K562 (cell line): ENCODE measurements around the gene DAB1. TPM values are rescaled to one million over a fixed set of nuclear protein-coding genes. Genes with fewer than 3 reads are reported as not detected.

Experiments used
- ATAC-seq: fragments of 200-7000 bp; cut with Tn5 transposase; 3 replicates; pipeline ENCODE4 v1.9.1; 2020; ENCODE audit warnings: moderate library complexity
- BruUV-seq: library from RNA; stranded (reverse); fragments of 400-500 nt; replicated peaks from 2 replicates; lab custom pipeline; 2021; lab: Mats Ljungman, UMichigan
- CTCF ChIA-PET: fragments of 300-600 bp; formaldehyde crosslinking; extraction: SDS; loops from one replicate; lab custom pipeline; 2021; ENCODE audit warnings: low intra/inter-chr PET ratio; lab: Yijun Ruan, JAX
- POLR2A ChIA-PET: fragments of 300-600, 350-650 bp; sonication (Branson Sonifier 250); formaldehyde crosslinking; extraction: SDS; loops from one replicate; lab custom pipeline; 2021; ENCODE audit warnings: antibody characterized with exemption, inconsistent platforms; lab: Yijun Ruan, JAX
- DNase-seq, 4 experiments: peaks; one replicate each; pipeline versions ENCODE4 v3.0.0 to v3.0.0-alpha.2; 2011 to 2018; ENCODE audit warnings: low spot score in 3 of 4, mixed read lengths in 3 of 4; ENCODE audit errors: extremely low read depth in 1 of 4
- FAIRE-seq: peaks from 2 replicates; lab custom pipeline; 2011; peaks lifted over from hg19 to GRCh38; lab: Jason Lieb, UNC
- H2AFZ ChIP-seq: 2 replicates; pipeline ENCODE4 v1.6.0; 2011; ENCODE audit warnings: low read depth, low read length, control low read depth, inconsistent platforms
- H3K27ac ChIP-seq: fragments of 200-600 bp; 3 replicates; pipeline ENCODE4 v1.8.0; 2011; ENCODE audit warnings: low read depth, mild to moderate bottlenecking, control low read depth, inconsistent platforms, low read length, moderate library complexity, mixed read lengths; ENCODE audit errors: extremely low read depth
- H3K27me3 ChIP-seq, 2 experiments: fragments of 300-600 bp in 1 of 2; 2 replicates in 1 of 2; 3 replicates in 1 of 2; pipeline versions ENCODE4 v1.6.0 to v1.8.0; 2011; ENCODE audit warnings: inconsistent platforms in 2 of 2, low read length in 2 of 2, mild to moderate bottlenecking in 1 of 2, mixed read lengths in 1 of 2, moderate library complexity in 1 of 2; ENCODE audit not compliant: control insufficient read depth in 2 of 2, insufficient read depth in 2 of 2
- H3K36me3 ChIP-seq: fragments of 300-600 bp; 3 replicates; pipeline ENCODE4 v1.8.0; 2011; ENCODE audit warnings: mild to moderate bottlenecking, low read length, inconsistent platforms; ENCODE audit not compliant: control insufficient read depth, insufficient read depth
- H3K4me1 ChIP-seq, 2 experiments: fragments of 200-600 bp in 1 of 2; replicated peaks in 1 of 2; 2 replicates in 1 of 2; 3 replicates in 1 of 2; pipeline versions ENCODE4 v1.5.1 to v1.8.0; 2011; ENCODE audit warnings: inconsistent platforms in 2 of 2, low read length in 2 of 2, mild to moderate bottlenecking in 1 of 2, mixed read lengths in 1 of 2, moderate library complexity in 1 of 2; ENCODE audit not compliant: control insufficient read depth in 2 of 2, insufficient read depth in 2 of 2
- H3K4me2 ChIP-seq: 2 replicates; pipeline ENCODE4 v1.6.1; 2011; ENCODE audit warnings: low read length, control low read depth, inconsistent platforms, mixed read lengths; ENCODE audit not compliant: insufficient read depth
- H3K4me3 ChIP-seq: fragments of 200-600 bp; sonication (generic), shearing (Covaris generic); 2 replicates; pipeline ENCODE4 v1.5.1; 2016; ENCODE audit warnings: control low read depth, inconsistent platforms
- H3K79me2 ChIP-seq: fragments of 200-600 bp; 3 replicates; pipeline ENCODE4 v1.8.0; 2011; ENCODE audit warnings: low read length, inconsistent platforms; ENCODE audit not compliant: control insufficient read depth, insufficient read depth
- H3K9ac ChIP-seq, 2 experiments: 2 replicates each; pipeline versions ENCODE4 v1.6.0 to v1.6.1; 2011; ENCODE audit warnings: low read depth in 2 of 2, low read length in 2 of 2, control low read depth in 1 of 2, inconsistent platforms in 1 of 2, mild to moderate bottlenecking in 1 of 2, mixed read lengths in 1 of 2; ENCODE audit not compliant: insufficient read depth in 1 of 2
- H3K9me1 ChIP-seq: one replicate; pipeline ENCODE4 v1.6.0; 2011; ENCODE audit warnings: inconsistent platforms, mild to moderate bottlenecking, low read length, moderate library complexity; ENCODE audit not compliant: control insufficient read depth, insufficient read depth
- H3K9me3 ChIP-seq: replicated peaks from 2 replicates; pipeline ENCODE4 v1.5.1; 2011; ENCODE audit warnings: low read depth, low read length, inconsistent platforms; ENCODE audit not compliant: control insufficient read depth, insufficient read depth
- H4K20me1 ChIP-seq: replicated peaks from 2 replicates; pipeline ENCODE4 v1.6.1; 2011; ENCODE audit warnings: low read length, inconsistent platforms, mixed read lengths; ENCODE audit not compliant: control insufficient read depth, insufficient read depth
- ARID1B ChIP-seq: fragments of 450-650 bp; IDR thresholded peaks from 2 replicates; pipeline ENCODE4 v1.6.1; 2016; ENCODE audit warnings: antibody characterized with exemption, mild to moderate bottlenecking, inconsistent platforms
- ATF1 ChIP-seq, 2 experiments: fragments of 450-650 bp in 1 of 2; IDR thresholded peaks; 2 replicates each; pipeline ENCODE4 v1.6.1; 2016; ENCODE audit warnings: missing compliant biosample characterization in 1 of 2, missing genetic modification characterization in 1 of 2
- E2F3 ChIP-seq: fragments of 250-450 bp; sonication (Bioruptor Pico); IDR thresholded peaks from 2 replicates; pipeline ENCODE4 v1.4.0; 2020; ENCODE audit warnings: mild to moderate bottlenecking
- EP400 ChIP-seq: fragments of 450-650 bp; IDR thresholded peaks from 2 replicates; pipeline ENCODE4 v1.6.1; 2017; ENCODE audit warnings: antibody characterized with exemption, mild to moderate bottlenecking, moderate library complexity
- FOXA1 ChIP-seq: fragments of 450-650 bp; IDR thresholded peaks from 2 replicates; pipeline ENCODE4 v1.6.1; 2016; ENCODE audit warnings: mild to moderate bottlenecking, borderline replicate concordance
- FUS ChIP-seq: fragments of 200-400 bp; formaldehyde crosslinking; optimal IDR thresholded peaks from 2 replicates; pipeline ENCODE3; 2017; ENCODE audit warnings: low read depth, low read length
- MCM5 ChIP-seq: fragments of 450-650 bp; IDR thresholded peaks from 2 replicates; pipeline ENCODE4 v1.6.1; 2016; ENCODE audit warnings: low read depth
- MTA3 ChIP-seq: fragments of 450-650 bp; formaldehyde crosslinking; IDR thresholded peaks from 2 replicates; pipeline ENCODE4 v1.6.1; 2017; ENCODE audit warnings: mild to moderate bottlenecking, borderline replicate concordance
- NR2C2 ChIP-seq, 2 experiments: fragments of 200-800 bp in 1 of 2; sonication (Bioruptor generic) in 1 of 2; sonication (generic) in 1 of 2; formaldehyde crosslinking in 1 of 2; IDR thresholded peaks; 2 replicates each; pipeline versions ENCODE4 v1.6.1 to v1.8.0; 2016 to 2022; ENCODE audit warnings: mild to moderate bottlenecking in 1 of 2, missing compliant biosample characterization in 1 of 2, missing genetic modification characterization in 1 of 2, missing genetic modification reagents in 1 of 2
- PRMT5 ChIP-seq: sonication (generic); formaldehyde crosslinking; IDR thresholded peaks from 2 replicates; pipeline ENCODE4 v1.5.0; 2020; ENCODE audit warnings: missing genetic modification reagents
- SIN3A ChIP-seq, 2 experiments: fragments of 150-350 bp in 1 of 2; IDR thresholded peaks; 2 replicates each; pipeline ENCODE4 v1.6.1; 2011 to 2016; ENCODE audit warnings: borderline replicate concordance in 2 of 2, low read depth in 2 of 2, low read length in 2 of 2, mild to moderate bottlenecking in 2 of 2, moderate library complexity in 2 of 2; ENCODE audit not compliant: control insufficient read depth in 1 of 2
- TEAD2 ChIP-seq: fragments of 450-650 bp; IDR thresholded peaks from 2 replicates; pipeline ENCODE4 v1.6.1; 2016; ENCODE audit warnings: missing genetic modification characterization, control low read depth, missing compliant biosample characterization
- ZBTB7A ChIP-seq: IDR thresholded peaks from 2 replicates; pipeline ENCODE4 v1.6.1; 2011; ENCODE audit warnings: low read depth, mild to moderate bottlenecking, low read length, moderate library complexity, borderline replicate concordance; ENCODE audit not compliant: control insufficient read depth
- ZKSCAN8 ChIP-seq: fragments of 200-800 bp; sonication (Bioruptor generic); IDR thresholded peaks from 2 replicates; pipeline ENCODE4 v1.6.1; 2016; ENCODE audit warnings: missing genetic modification characterization, missing compliant biosample characterization
- ZNF274 ChIP-seq: IDR thresholded peaks from 2 replicates; pipeline ENCODE4 v1.6.1; 2011; ENCODE audit warnings: low read depth, mild to moderate bottlenecking, low read length, moderate library complexity, borderline replicate concordance
- ZNF589 ChIP-seq: fragments of 200-800 bp; sonication (Bioruptor generic); IDR thresholded peaks from 2 replicates; pipeline ENCODE4 v1.6.1; 2016; ENCODE audit warnings: low read depth, missing genetic modification characterization, missing compliant biosample characterization
- WGBS: fragments of 100-300 bp; shearing (Covaris generic); methylation state at CpG from one replicate; pipeline ENCODE4 v1.1.6; 2016; ENCODE audit warnings: low coverage, mixed read lengths; ENCODE audit not compliant: insufficient coverage; ENCODE audit errors: missing lambda C conversion rate; 5-methylcytosine and 5-hydroxymethylcytosine counted together
- in situ Hi-C: fragments of 300-500 bp; cut with MboI; formaldehyde crosslinking; loops from 4 replicates; pipeline ENCODE4 v1.15.0; 2018; ENCODE audit warnings: inconsistent platforms, mixed read lengths
- intact Hi-C: fragments of 100-400 bp; cut with micrococcal nuclease; formaldehyde crosslinking; loops from 2 replicates; pipeline ENCODE4 v1.14.2; 2022
- polyA plus RNA-seq, 8 experiments: library from polyadenylated mRNA; depleted of rRNA in 4 of 8; stranded (reverse) in 5 of 8; unstranded in 3 of 8; fragments of >200 nt; fragmentation: Nextera tagmentation in 2 of 8; fragmentation: Illumina TruSeq in 1 of 8; extraction: Ambion mirVana in 2 of 8; extraction: Trizol in 1 of 8; gene quantifications; 2 replicates each; pipeline versions ENCODE4 v1.2.1 to v1.2.3, GENCODE V29; 2011 to 2014; ENCODE audit warnings: inconsistent platforms in 1 of 8, missing spikeins in 1 of 8
- total RNA-seq, 7 experiments: library from RNA; depleted of rRNA in 6 of 7; stranded (reverse); fragments of >200 nt in 6 of 7; fragmentation: Illumina TruSeq in 2 of 7; extraction: Trizol in 2 of 7; gene quantifications; 2 replicates each; pipeline versions ENCODE4 v1.2.1 to v1.2.3, GENCODE V29; 2011 to 2021; ENCODE audit warnings: low replicate concordance in 1 of 7

Gene DAB1
- total and polyA plus RNA-seq, 9 of the 15 experiments (the other 6 are each of a cell fraction or from before 2014, with no cell fraction given) = not detected

GRCh38 chr1:57282411-57282810 is 141.4 kb downstream of the DAB1 start:
- Histone ChIP-seq H4K20me1 (no peaks in the 10 kb centered on the region; the same call in 1 of the 2 replicates), H3K4me3 (no peak overlapping the region), H3K9ac (no peak overlapping the region), H3K9me3 (no peaks in the 10 kb centered on the region), H2AFZ (no peak overlapping the region), H3K9me1 (no peaks in the 10 kb centered on the region), H3K4me1 (no peaks in the 10 kb centered on the region), H3K27ac (no peak overlapping the region), H3K36me3 (no peaks in the 10 kb centered on the region), H3K4me2 (no peak overlapping the region), H3K27me3 (no peaks in the 10 kb centered on the region; a peak in 2 of 5 replicates), H3K79me2 (no peaks in the 10 kb centered on the region)
- CTCF ChIA-PET = no interaction called here
- no peak for DNase-seq
- no peak for FAIRE-seq
- WGBS = 0% methylated on average over 2 of the region's 2 CpGs
- intact Hi-C loops = no loop called here
- BruUV-seq = no TSS peak
- in situ Hi-C loops = no loop called here
- TF ChIP-seq EP400 (no peak), SIN3A (IDR thresholded peaks at IDR 0.05; ENCODE audit: borderline replicate concordance in 2 of 2, control insufficient read depth in 1 of 2, low read depth in 2 of 2, low read length in 2 of 2) (no peak), MCM5 (no peak), ZKSCAN8 (CRISPR knock-in tag) (no peak), FUS (no peak), ATF1 (CRISPR knock-in tag; IDR thresholded peaks at IDR 0.05) (no peak), ATF1 (tag; IDR thresholded peaks at IDR 0.05) (no peak), ARID1B (no peak), MTA3 (no peak), ZNF589 (CRISPR knock-in tag) (no peak), FOXA1 (no peak), ZBTB7A (no peak), ZNF274 (no peak), TEAD2 (tag) (no peak), NR2C2 (CRISPR knock-in tag; IDR thresholded peaks at IDR 0.05) (no peak), NR2C2 (tag; IDR thresholded peaks at IDR 0.05) (no peak), E2F3 (CRISPR knock-in tag) (no peak), PRMT5 (CRISPR knock-in tag) (no peak)
- no peak for ATAC-seq
- POLR2A ChIA-PET = interaction anchor here (1.0 kb wide), 1 partner anchor 10 kb away, joined by 3 read pairs; no protein-coding TSS in a partner anchor
